ENCODE data around the gene RAB27A.

DNA sequence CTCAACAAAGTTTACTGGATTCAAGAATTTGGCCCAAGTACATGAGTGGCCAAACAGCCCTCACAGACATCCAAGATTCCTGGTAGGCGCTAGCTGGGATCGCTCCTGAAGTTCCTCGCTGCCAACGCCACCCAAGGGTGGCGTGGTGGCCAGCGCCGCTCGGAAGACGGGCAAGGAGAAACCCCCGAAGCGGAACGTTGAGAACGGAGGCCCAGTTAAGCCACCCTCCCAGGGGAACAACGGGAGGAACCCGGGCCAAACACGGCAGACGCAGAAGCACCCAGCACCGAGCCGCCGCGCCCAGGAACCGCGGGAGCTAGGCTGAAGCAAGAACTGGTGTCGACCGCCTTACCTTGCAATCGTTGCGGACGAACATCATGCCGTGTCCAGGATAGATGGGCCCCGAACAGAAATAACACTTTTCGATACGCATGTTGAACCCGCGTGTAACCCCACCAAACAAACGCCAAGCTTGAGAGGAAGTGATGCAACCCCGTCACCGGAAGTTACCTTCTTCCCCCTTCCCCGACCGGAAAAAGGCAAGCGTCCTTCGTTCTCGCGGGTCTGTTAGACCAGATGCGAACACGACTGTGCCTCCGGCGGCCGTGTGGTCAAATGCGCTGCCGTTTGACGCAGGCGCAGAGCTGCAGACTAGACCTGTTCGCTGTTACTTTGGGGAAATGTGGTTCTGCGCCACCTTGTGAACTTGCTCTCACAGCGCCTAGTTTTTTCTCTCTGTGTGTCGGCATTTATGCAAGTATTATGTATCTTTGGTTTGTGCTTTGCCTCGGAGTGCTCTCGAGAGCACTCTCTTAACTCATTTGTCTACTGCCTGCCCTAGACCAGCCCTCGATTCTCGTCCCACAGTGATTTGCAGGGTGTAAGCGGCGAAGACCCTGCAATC lies 92.9 kb downstream of the RAB27A start, which contains the start of gene RSL24D1:
- TF ChIP-seq POLR2AphosphoS5 (IDR thresholded peaks at IDR 0.05) = peak; percentile 96 to 98
- TF ChIP-seq, protein P1, sequence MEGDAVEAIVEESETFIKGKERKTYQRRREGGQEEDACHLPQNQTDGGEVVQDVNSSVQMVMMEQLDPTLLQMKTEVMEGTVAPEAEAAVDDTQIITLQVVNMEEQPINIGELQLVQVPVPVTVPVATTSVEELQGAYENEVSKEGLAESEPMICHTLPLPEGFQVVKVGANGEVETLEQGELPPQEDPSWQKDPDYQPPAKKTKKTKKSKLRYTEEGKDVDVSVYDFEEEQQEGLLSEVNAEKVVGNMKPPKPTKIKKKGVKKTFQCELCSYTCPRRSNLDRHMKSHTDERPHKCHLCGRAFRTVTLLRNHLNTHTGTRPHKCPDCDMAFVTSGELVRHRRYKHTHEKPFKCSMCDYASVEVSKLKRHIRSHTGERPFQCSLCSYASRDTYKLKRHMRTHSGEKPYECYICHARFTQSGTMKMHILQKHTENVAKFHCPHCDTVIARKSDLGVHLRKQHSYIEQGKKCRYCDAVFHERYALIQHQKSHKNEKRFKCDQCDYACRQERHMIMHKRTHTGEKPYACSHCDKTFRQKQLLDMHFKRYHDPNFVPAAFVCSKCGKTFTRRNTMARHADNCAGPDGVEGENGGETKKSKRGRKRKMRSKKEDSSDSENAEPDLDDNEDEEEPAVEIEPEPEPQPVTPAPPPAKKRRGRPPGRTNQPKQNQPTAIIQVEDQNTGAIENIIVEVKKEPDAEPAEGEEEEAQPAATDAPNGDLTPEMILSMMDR (IDR thresholded peaks at IDR 0.05) = peak in 4 of 6 experiments; percentile 15 to 55 (median 37)
- peak in 3 of 4 donors; percentile 64 to 88 (median 80) for TF ChIP-seq POLR2A (IDR thresholded peaks at IDR 0.05)

All from upper lobe of left lung (tissue), 4 donors.